ENCODE measurements around the gene VSIR. TPM values are rescaled to one million over a fixed set of nuclear protein-coding genes. Genes with fewer than 3 reads are reported as not detected.

The VSIR gene
- total RNA-seq, 6 experiments from 2014 or later, result 6.1 to 17.1 (median 10.1) TPM

DNA sequence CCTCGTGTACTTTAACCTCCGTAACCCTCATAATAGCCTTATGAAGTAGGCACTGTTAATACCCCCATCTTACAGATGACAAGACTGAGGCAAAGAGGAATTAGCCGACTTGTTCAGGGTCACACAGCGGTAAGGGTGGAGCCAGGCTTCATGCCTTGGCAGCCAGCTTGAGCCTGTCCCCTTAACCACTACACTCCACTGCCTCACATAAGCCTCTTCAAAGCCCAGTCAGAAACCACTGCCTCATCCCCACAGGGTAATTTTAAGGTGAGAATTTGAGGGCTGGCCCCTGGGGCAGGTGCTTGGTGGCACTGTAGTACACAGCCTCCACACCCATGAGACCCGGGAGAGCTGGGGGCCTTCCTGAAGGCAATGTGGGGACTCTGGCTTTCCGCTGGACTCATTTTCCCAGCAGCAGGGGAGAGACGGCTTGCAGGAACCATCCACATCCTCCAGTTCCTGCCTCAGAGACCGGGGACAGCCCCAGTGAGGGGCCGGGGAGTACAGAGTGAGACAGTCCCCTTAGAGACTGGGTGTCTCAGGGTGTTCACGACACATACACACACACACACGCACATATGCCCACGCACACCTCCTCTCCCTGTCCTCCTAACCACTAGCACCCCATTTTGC is 46.1 kb downstream of the VSIR start:
- Histone ChIP-seq H3K9me3 (no peaks in the 10 kb centered on the region), H3K4me1 (peaks cover 0 to 6% (median 0%) of the 10 kb centered on the region in 4 donors), H3K36me3 (no peaks in the 10 kb centered on the region), H3K27me3 (no peaks in the 10 kb centered on the region), H3K4me3 (no peak overlapping the region), H3K27ac (peak overlapping the region; percentile 50 to 65 (median 56))
- WGBS (ENCODE audit: insufficient coverage, low coverage, low lambda C conversion rate, missing lambda C conversion rate), result 72% methylated on average over 5 of the region's 12 CpGs
- no peak for TF ChIP-seq POLR2A (IDR thresholded peaks at IDR 0.05)
- TF ChIP-seq, protein P1, sequence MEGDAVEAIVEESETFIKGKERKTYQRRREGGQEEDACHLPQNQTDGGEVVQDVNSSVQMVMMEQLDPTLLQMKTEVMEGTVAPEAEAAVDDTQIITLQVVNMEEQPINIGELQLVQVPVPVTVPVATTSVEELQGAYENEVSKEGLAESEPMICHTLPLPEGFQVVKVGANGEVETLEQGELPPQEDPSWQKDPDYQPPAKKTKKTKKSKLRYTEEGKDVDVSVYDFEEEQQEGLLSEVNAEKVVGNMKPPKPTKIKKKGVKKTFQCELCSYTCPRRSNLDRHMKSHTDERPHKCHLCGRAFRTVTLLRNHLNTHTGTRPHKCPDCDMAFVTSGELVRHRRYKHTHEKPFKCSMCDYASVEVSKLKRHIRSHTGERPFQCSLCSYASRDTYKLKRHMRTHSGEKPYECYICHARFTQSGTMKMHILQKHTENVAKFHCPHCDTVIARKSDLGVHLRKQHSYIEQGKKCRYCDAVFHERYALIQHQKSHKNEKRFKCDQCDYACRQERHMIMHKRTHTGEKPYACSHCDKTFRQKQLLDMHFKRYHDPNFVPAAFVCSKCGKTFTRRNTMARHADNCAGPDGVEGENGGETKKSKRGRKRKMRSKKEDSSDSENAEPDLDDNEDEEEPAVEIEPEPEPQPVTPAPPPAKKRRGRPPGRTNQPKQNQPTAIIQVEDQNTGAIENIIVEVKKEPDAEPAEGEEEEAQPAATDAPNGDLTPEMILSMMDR (IDR thresholded peaks at IDR 0.05), result no peak
- intact Hi-C loops (cut with DNase I), result no loop called here
- peak; percentile 7 to 30 (median 16) for ATAC-seq
- DNase-seq, result peak in 1 of 3 donors; percentile 49

DNA sequence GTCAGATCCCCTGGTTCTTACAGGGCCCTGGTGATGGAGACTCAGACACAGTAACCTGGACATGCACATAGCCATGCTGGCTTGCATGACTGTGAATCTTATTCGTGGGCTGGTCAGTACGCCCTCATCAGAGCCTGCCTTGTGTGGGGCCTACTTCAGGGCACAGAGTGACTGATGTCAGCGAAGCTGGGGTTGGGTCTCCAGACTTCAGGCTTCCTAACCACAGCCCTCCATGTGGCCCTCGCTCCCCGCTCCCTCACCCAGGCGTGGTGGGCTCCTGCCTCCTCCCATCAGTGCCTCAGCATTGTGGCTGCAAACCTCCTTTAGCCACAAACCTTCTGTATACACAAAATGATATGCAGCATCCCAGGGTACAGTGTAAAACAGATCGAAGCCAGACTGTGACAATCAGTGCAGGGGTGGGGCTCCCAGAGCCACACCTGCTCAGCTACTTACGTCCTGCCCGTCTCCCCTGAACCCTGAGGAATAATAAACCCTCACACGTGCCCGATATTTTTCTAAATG is 46.7 kb downstream of the VSIR start:
- Histone ChIP-seq H3K27ac (peak overlapping the region in 1 of 3 donors; percentile 56), H3K4me1 (peaks cover 0 to 6% (median 0%) of the 10 kb centered on the region in 4 donors), H3K36me3 (no peaks in the 10 kb centered on the region), H3K27me3 (no peaks in the 10 kb centered on the region), H3K4me3 (no peak overlapping the region), H3K9me3 (no peaks in the 10 kb centered on the region)
- no peak for ATAC-seq
- peak in 1 of 3 donors; percentile 44 for DNase-seq
- 78% methylated on average over 4 of the region's 11 CpGs for WGBS (ENCODE audit: insufficient coverage, low coverage, low lambda C conversion rate, missing lambda C conversion rate)
- intact Hi-C loops (cut with DNase I), result no loop called here
- TF ChIP-seq, protein P1 (IDR thresholded peaks at IDR 0.05), result no peak
- TF ChIP-seq POLR2A (IDR thresholded peaks at IDR 0.05), result no peak

DNA sequence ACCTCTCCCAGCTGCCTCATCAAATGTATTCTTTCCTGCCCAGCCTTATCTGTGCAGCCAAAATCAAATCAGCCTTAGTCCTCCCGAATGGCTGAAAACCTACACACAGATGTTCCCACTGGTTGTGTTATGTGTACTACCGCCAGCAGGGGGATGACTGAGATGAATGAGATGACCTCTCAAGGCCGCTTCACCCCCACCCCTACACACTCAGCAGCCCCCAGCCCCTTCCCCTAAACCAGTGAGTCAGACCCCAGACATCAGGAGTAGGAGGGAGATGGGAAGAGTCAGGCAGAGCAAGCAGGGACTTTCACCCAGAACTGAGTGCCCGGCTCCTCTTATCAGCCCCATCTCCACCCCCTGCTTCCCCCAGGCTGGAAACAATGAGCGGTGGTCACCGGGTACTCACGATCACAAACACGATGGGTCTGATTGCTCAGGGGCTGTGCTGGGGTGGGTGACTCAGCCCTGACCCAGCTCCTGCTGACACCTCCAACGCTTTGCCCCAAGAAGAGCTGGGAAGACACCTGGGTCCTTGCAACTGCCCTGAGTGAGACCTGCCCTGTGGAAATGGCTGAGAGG is 47.2 kb downstream of the VSIR start:
- 52% methylated on average over 6 of the region's 9 CpGs for WGBS (ENCODE audit: insufficient coverage, low coverage, low lambda C conversion rate, missing lambda C conversion rate)
- DNase-seq, result peak in 1 of 3 donors; percentile 47
- intact Hi-C loops (cut with DNase I), result no loop called here
- no peaks in the 10 kb centered on the region for H3K27me3 ChIP-seq
- H3K9me3 ChIP-seq, result no peaks in the 10 kb centered on the region
- H3K4me1 ChIP-seq, result peaks cover 0 to 6% (median 0%) of the 10 kb centered on the region in 4 donors
- H3K4me3 ChIP-seq, result no peak overlapping the region
- no peak overlapping the region for H3K27ac ChIP-seq
- H3K36me3 ChIP-seq, result no peaks in the 10 kb centered on the region
- TF ChIP-seq, protein P1 (IDR thresholded peaks at IDR 0.05), result no peak
- TF ChIP-seq POLR2A (IDR thresholded peaks at IDR 0.05), result no peak
- ATAC-seq, result no peak

DNA sequence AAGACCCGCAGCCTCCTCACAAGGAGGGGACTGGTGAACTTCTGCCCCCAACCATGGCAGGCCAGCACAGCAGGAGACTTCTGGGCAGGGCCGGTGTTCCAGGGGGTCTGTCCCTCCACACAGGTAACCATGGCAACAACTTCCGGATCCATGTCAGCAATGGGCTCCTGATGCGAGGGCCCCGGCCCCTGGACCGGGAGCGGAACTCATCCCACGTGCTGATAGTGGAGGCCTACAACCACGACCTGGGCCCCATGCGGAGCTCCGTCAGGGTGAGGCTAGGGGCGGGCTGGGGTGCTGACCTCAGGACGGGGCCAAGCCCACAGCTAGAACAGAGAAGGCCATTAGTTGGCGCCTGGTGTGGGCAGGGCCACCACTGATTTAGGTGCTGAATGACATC is 48.1 kb downstream of the VSIR start:
- peak in 1 of 3 donors; percentile 52 for DNase-seq
- Histone ChIP-seq H3K4me3 (no peak overlapping the region), H3K36me3 (no peaks in the 10 kb centered on the region), H3K27me3 (no peaks in the 10 kb centered on the region), H3K4me1 (peaks cover 0 to 6% (median 0%) of the 10 kb centered on the region in 4 donors), H3K27ac (no peak overlapping the region), H3K9me3 (no peaks in the 10 kb centered on the region)
- 83% methylated on average over 1 of the region's 14 CpGs for WGBS (ENCODE audit: insufficient coverage, low coverage, low lambda C conversion rate, missing lambda C conversion rate)
- no peak for ATAC-seq
- intact Hi-C loops (cut with DNase I), result no loop called here
- TF ChIP-seq, protein P1 (IDR thresholded peaks at IDR 0.05), result no peak
- TF ChIP-seq POLR2A (IDR thresholded peaks at IDR 0.05), result no peak

Measured in right lobe of liver (tissue), 6 donors.